Neural progenitor cell (in vitro differentiated cells): Measurements from ENCODE around the gene MTHFS.

Experiments
- CTCF ChIP-seq: fragments of 200-600 bp; sonication (generic); IDR thresholded peaks from 2 replicates; pipeline ENCODE4 v1.5.1; 2017; ENCODE audit warnings: antibody characterized with exemption, mild to moderate bottlenecking
- EZH2 ChIP-seq: fragments of 200-600 bp; sonication (generic); IDR thresholded peaks from 2 replicates; pipeline ENCODE4 v1.6.1; 2017; ENCODE audit warnings: antibody characterized with exemption, mild to moderate bottlenecking, moderate library complexity
- EZH2phosphoT487 ChIP-seq: fragments of 200-600 bp; sonication (generic); IDR thresholded peaks from 2 replicates; pipeline ENCODE4 v1.6.1; 2017; ENCODE audit warnings: antibody characterized with exemption

GRCh38 chr15:79875213-79875612 lies 21.6 kb downstream of the MTHFS start:
- TF ChIP-seq CTCF (no peak), EZH2 (no peak), EZH2phosphoT487 (no peak)
